HG03039 (cell line): ENCODE measurements around the gene UNKL.
"Not testable (repeated sequence)": the region's sequence is repeated elsewhere in the genome, so short reads cannot be mapped to it uniquely, and the experiment has no call there.

Experiments used
- ATAC-seq: cut with Tn5 transposase; IDR thresholded peaks from one replicate; pipeline ENCODE4 v1.9.1; 2021; ENCODE audit warnings: mild to moderate bottlenecking, moderate library complexity; ENCODE audit not compliant: unreplicated experiment

Gene UNKL

GRCh38 chr16:1446296-1447080 is 32.0 kb upstream of the UNKL start:
- no peak for ATAC-seq

- ATAC-seq: no peak
These were observed 31.2 kb upstream of the UNKL start for GRCh38 chr16:1445518-1446203.

GRCh38 chr16:1444730-1445517 is 30.4 kb upstream of the UNKL start:
- no peak for ATAC-seq

GRCh38 chr16:1443980-1444729 is 29.7 kb upstream of the UNKL start, which contains the start of gene CCDC154:
CCDC154 (minus strand) TSS chr16:1444556; CDS start chr16:1444322, 234 bp downstream.
- no peak for ATAC-seq

GRCh38 chr16:1443403-1443973 is 29.0 kb upstream of the UNKL start:
- ATAC-seq: no peak

- ATAC-seq: no peak
These were observed 28.2 kb upstream of the UNKL start for GRCh38 chr16:1442697-1443096.

GRCh38 chr16:1441391-1441829 is 26.9 kb upstream of the UNKL start:
- ATAC-seq: no peak

- not testable (repeated sequence) for ATAC-seq
These were observed 25.2 kb upstream of the UNKL start for GRCh38 chr16:1439699-1440074.

GRCh38 chr16:1439058-1439698 is 24.7 kb upstream of the UNKL start:
- ATAC-seq: no peak

GRCh38 chr16:1438229-1439057 is 23.9 kb upstream of the UNKL start:
- ATAC-seq: no peak

- ATAC-seq: no peak
These were observed 23.1 kb upstream of the UNKL start for GRCh38 chr16:1437606-1438005.

- ATAC-seq: no peak
These were observed 22.3 kb upstream of the UNKL start for GRCh38 chr16:1436731-1437355.

- ATAC-seq: no peak
These were observed 21.6 kb upstream of the UNKL start for GRCh38 chr16:1435921-1436697.

- no peak for ATAC-seq
These were observed 20.4 kb upstream of the UNKL start for GRCh38 chr16:1434644-1435592.

GRCh38 chr16:1433756-1434155 is 19.3 kb upstream of the UNKL start:
- no peak for ATAC-seq

- no peak for ATAC-seq
These were observed 18.7 kb upstream of the UNKL start for GRCh38 chr16:1433263-1433560.
